Measurements from ENCODE around the gene NBEA.
A peak's percentile ranks its signal among the peaks of the same experiment; 100 is the strongest.

Gene NBEA

GRCh38 chr13:35592457-35592856 is 650.4 kb downstream of the NBEA start:
- Histone ChIP-seq H3K4me1 (peaks cover 19% of the 10 kb centered on the region), H3K27me3 (no peaks in the 10 kb centered on the region), H3K9me3 (no peaks in the 10 kb centered on the region), H3K4me3 (ENCODE audit: low read depth, low read length) (no peak overlapping the region), H3K36me3 (peaks cover 17% of the 10 kb centered on the region)
- no peak for DNase-seq
- no peak for TF ChIP-seq CTCF (IDR thresholded peaks at IDR 0.05; ENCODE audit: low read depth, low read length)

- Histone ChIP-seq H3K4me3 (ENCODE audit: low read depth, low read length) (no peak overlapping the region), H3K36me3 (peaks cover 18% of the 10 kb centered on the region), H3K27me3 (no peaks in the 10 kb centered on the region), H3K9me3 (no peaks in the 10 kb centered on the region), H3K4me1 (peaks cover 31% of the 10 kb centered on the region)
- DNase-seq: peak; percentile 28
- TF ChIP-seq CTCF (IDR thresholded peaks at IDR 0.05; ENCODE audit: low read depth, low read length): no peak
Measured at GRCh38 chr13:35593651-35594050, 651.6 kb downstream of the NBEA start.

- Histone ChIP-seq H3K27me3 (no peaks in the 10 kb centered on the region), H3K36me3 (peaks cover 21% of the 10 kb centered on the region), H3K9me3 (no peaks in the 10 kb centered on the region), H3K4me3 (ENCODE audit: low read depth, low read length) (no peak overlapping the region), H3K4me1 (peaks cover 36% of the 10 kb centered on the region)
- no peak for TF ChIP-seq CTCF (IDR thresholded peaks at IDR 0.05; ENCODE audit: low read depth, low read length)
- no peak for DNase-seq
Measured at GRCh38 chr13:35594096-35594495, 652.0 kb downstream of the NBEA start.

GRCh38 chr13:35595181-35595580 is 653.1 kb downstream of the NBEA start:
- Histone ChIP-seq H3K27me3 (no peaks in the 10 kb centered on the region), H3K9me3 (no peaks in the 10 kb centered on the region)

GRCh38 chr13:35596321-35597030 is 654.4 kb downstream of the NBEA start:
- Histone ChIP-seq H3K27me3 (no peaks in the 10 kb centered on the region), H3K9me3 (no peaks in the 10 kb centered on the region), H3K4me1 (peaks cover 42% of the 10 kb centered on the region), H3K36me3 (peaks cover 19% of the 10 kb centered on the region), H3K4me3 (ENCODE audit: low read depth, low read length) (no peak overlapping the region)
- no peak for DNase-seq
- no peak for TF ChIP-seq CTCF (IDR thresholded peaks at IDR 0.05; ENCODE audit: low read depth, low read length)

More at GRCh38 chr13:35595181-35595580, 653.1 kb downstream of the NBEA start:
- Histone ChIP-seq H3K36me3 (peaks cover 21% of the 10 kb centered on the region), H3K4me3 (ENCODE audit: low read depth, low read length) (no peak overlapping the region), H3K4me1 (peaks cover 42% of the 10 kb centered on the region)
- no peak for TF ChIP-seq CTCF (IDR thresholded peaks at IDR 0.05; ENCODE audit: low read depth, low read length)
- no peak for DNase-seq

- H3K27me3 ChIP-seq: no peaks in the 10 kb centered on the region
- TF ChIP-seq CTCF (IDR thresholded peaks at IDR 0.05; ENCODE audit: low read depth, low read length): no peak
- peaks cover 42% of the 10 kb centered on the region for H3K4me1 ChIP-seq
- no peaks in the 10 kb centered on the region for H3K9me3 ChIP-seq
- H3K36me3 ChIP-seq: peaks cover 18% of the 10 kb centered on the region
- no peak for DNase-seq
- H3K4me3 ChIP-seq (ENCODE audit: low read depth, low read length): no peak overlapping the region
Measured at GRCh38 chr13:35597451-35597850, 655.4 kb downstream of the NBEA start.
